Fibroblast of lung (primary cell): ENCODE measurements around the gene TCF23. TPM values are rescaled to one million over a fixed set of nuclear protein-coding genes. Genes with fewer than 3 reads are reported as not detected.
A peak's percentile ranks its signal among the peaks of the same experiment; 100 is the strongest.

Experiments used
- DNase-seq, 2 donors: peaks; one replicate each; pipeline versions ENCODE4 v3.0.0 to v3.0.0-alpha.2; 2010; ENCODE audit warnings: low read depth in 2 of 2
- H2AFZ ChIP-seq: 2 replicates; pipeline ENCODE4 v1.5.1; 2012; ENCODE audit warnings: low read length, control low read depth, inconsistent platforms
- H3K27ac ChIP-seq: 2 replicates; pipeline ENCODE4 v1.5.1; 2011; ENCODE audit warnings: low read length, control low read depth; ENCODE audit not compliant: insufficient read depth
- H3K27me3 ChIP-seq: 2 replicates; pipeline ENCODE4 v1.5.1; 2011; ENCODE audit warnings: mild to moderate bottlenecking, low read length; ENCODE audit not compliant: control insufficient read depth, insufficient read depth
- H3K36me3 ChIP-seq: 2 replicates; pipeline ENCODE4 v1.5.1; 2011; ENCODE audit warnings: low read length; ENCODE audit not compliant: control insufficient read depth, insufficient read depth
- H3K4me1 ChIP-seq: 2 replicates; pipeline ENCODE4 v1.5.1; 2011; ENCODE audit warnings: low read length; ENCODE audit not compliant: control insufficient read depth, insufficient read depth; ENCODE audit errors: extremely low read depth
- H3K4me2 ChIP-seq: 2 replicates; pipeline ENCODE4 v1.5.1; 2011; ENCODE audit warnings: low read length, control low read depth; ENCODE audit not compliant: insufficient read depth; ENCODE audit errors: extremely low read depth
- H3K4me3 ChIP-seq, 4 experiments: fragments of 200-600 bp in 1 of 4; sonication (generic) in 1 of 4; replicated peaks in 1 of 4; 2 replicates each; pipeline ENCODE4 v1.5.1; 2011 to 2016; ENCODE audit warnings: low read length in 4 of 4, low read depth in 3 of 4, mild to moderate bottlenecking in 3 of 4, control low read depth in 2 of 4, inconsistent platforms in 1 of 4, mixed read lengths in 1 of 4; ENCODE audit not compliant: insufficient read depth in 1 of 4; ENCODE audit errors: control extremely low read depth in 1 of 4
- H3K79me2 ChIP-seq: 2 replicates; pipeline ENCODE4 v1.5.1; 2012; ENCODE audit warnings: mild to moderate bottlenecking, low read length, inconsistent platforms; ENCODE audit not compliant: control insufficient read depth, insufficient read depth
- H3K9ac ChIP-seq: 2 replicates; pipeline ENCODE4 v1.5.1; 2011; ENCODE audit warnings: mild to moderate bottlenecking, low read length, control low read depth; ENCODE audit not compliant: insufficient read depth
- H3K9me3 ChIP-seq: 2 replicates; pipeline ENCODE4 v1.5.1; 2012; ENCODE audit warnings: low read depth, low read length; ENCODE audit not compliant: control insufficient read depth, insufficient read depth
- H4K20me1 ChIP-seq: 2 replicates; pipeline ENCODE4 v1.5.1; 2011; ENCODE audit warnings: low read length; ENCODE audit not compliant: control insufficient read depth, insufficient read depth; ENCODE audit errors: extremely low read depth
- EZH2 ChIP-seq: IDR thresholded peaks from 2 replicates; pipeline ENCODE4 v1.5.1; 2012; ENCODE audit warnings: low read length, control low read depth, mild to moderate bottlenecking; ENCODE audit errors: missing control alignments
- polyA plus RNA-seq, 2 donors: library from polyadenylated mRNA; depleted of rRNA in 1 of 2; stranded (reverse) in 1 of 2; unstranded in 1 of 2; fragments of >200 nt; gene quantifications; 2 replicates each; pipeline ENCODE4 v1.2.1, GENCODE V29; 2011 to 2012; ENCODE audit warnings: missing spikeins in 1 of 2
- total RNA-seq: library from RNA; depleted of rRNA; stranded (reverse); fragments of >200 nt; gene quantifications from 2 replicates; pipeline ENCODE4 v1.2.1, GENCODE V29; 2014
- TF ChIP-seq, protein P1 (sequence below), 2 donors: IDR thresholded peaks in 1 of 2; conservative IDR thresholded peaks in 1 of 2; 1 replicate in 1 of 2; 2 replicates in 1 of 2; pipeline ENCODE4 v1.5.1; 2011 to 2012; ENCODE audit warnings: low read length in 2 of 2, control low read depth in 1 of 2, inconsistent platforms in 1 of 2, low read depth in 1 of 2, mild to moderate bottlenecking in 1 of 2

TCF23 gene
- total and polyA plus RNA-seq, 2 donors (not counting 1 experiment from before 2014, with no cell fraction given): not detected

DNA sequence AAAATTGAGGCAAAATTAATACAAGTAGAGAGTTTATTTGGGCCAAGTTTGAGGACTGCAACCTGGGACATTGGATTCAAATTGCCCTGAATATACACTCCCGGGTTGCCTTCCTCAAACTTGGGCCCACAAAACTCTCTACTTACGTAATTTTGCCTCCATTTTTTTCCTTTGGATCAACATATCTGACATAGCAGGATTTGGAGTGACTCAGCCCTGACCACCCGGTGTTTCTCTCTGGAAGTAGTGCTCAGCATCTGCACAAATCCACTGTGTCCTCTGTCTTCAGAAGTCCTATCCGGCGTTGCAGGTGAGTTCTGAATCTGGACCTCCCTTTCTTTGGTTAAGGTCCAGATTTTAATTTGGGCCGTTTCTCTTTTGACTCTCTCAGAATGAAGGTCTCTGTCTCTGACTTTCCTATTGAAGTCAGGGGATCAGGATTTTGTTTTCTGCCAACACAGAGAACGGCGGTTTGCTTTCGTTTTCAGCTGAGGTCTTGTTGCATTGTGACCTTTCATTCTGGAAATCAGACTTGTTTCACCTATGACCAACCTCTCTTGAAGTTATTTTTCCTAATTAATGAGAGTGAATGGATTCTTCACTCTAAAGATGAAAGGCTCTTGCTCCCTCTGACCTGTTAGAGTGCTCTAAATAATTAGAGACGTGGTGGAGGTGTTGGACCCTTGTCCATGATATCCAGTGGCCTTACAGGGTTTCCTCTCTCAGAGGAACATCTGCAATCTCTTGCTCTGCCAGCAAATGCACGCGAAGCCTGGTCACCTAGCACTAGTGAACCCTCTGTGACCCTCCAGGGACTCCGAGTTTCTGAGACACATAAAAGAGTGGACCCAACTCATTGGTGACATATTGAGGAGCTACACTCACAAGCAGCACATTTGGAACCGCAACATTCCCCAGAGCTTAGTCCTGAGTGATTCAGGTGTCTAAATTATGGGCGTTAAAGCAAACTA is 13.6 kb downstream of the TCF23 start:
- Histone ChIP-seq H3K9me3 (no peaks in the 10 kb centered on the region), H3K9ac (no peak overlapping the region), H3K36me3 (no peaks in the 10 kb centered on the region), H3K27ac (no peak overlapping the region), H3K4me2 (no peak overlapping the region), H3K4me1 (no peaks in the 10 kb centered on the region), H3K27me3 (peaks cover 11% of the 10 kb centered on the region), H4K20me1 (no peaks in the 10 kb centered on the region), H2AFZ (no peak overlapping the region), H3K79me2 (no peaks in the 10 kb centered on the region), H3K4me3 (no peak overlapping the region)
- DNase-seq: peak; percentile 9 to 19
- TF ChIP-seq EZH2: no peak
- TF ChIP-seq, protein P1, sequence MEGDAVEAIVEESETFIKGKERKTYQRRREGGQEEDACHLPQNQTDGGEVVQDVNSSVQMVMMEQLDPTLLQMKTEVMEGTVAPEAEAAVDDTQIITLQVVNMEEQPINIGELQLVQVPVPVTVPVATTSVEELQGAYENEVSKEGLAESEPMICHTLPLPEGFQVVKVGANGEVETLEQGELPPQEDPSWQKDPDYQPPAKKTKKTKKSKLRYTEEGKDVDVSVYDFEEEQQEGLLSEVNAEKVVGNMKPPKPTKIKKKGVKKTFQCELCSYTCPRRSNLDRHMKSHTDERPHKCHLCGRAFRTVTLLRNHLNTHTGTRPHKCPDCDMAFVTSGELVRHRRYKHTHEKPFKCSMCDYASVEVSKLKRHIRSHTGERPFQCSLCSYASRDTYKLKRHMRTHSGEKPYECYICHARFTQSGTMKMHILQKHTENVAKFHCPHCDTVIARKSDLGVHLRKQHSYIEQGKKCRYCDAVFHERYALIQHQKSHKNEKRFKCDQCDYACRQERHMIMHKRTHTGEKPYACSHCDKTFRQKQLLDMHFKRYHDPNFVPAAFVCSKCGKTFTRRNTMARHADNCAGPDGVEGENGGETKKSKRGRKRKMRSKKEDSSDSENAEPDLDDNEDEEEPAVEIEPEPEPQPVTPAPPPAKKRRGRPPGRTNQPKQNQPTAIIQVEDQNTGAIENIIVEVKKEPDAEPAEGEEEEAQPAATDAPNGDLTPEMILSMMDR (conservative IDR thresholded peaks at IDR 0.05 in 1 of 2, IDR thresholded peaks at IDR 0.05 in 1 of 2; ENCODE audit: low read depth in 1 of 2, low read length in 2 of 2): no peak

DNA sequence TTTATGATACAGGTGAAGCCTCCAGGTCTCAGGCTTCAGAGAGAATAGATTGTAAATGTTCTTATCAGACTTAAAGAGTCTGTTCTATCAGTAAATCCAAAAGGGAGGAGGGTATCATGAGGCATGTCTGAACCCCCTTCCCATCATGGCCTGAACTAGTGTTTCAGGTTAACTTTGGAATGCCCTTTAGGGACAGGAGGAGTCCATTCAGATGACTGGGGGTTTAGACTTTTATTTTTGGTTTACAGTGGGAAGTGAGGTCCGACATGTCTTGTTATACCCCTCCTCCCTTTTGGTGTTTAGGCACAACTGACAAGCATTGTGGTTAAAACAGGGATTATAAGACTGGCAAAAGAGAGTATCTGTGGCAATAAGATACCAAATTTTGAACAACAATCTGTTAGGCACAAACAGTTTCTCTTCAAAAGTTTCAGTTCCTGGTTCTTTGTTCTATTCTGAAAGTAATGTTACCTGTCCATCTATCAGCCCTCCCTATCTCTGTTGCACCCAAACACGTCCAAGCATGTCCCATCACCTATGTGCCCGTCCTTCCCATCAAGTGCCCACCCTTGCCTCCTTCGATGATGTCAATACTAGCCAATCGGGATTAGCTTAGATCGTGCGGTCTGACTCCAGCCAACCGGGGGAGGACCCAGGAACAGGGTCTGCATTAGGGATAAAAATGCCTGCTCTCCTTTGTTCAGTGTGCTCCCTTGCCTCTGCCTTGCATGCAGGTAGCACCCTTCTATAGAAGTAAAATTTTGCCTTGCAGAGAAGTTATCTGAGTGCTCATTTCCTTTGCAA is 16.4 kb downstream of the TCF23 start:
- TF ChIP-seq EZH2: no peak
- TF ChIP-seq, protein P1 (conservative IDR thresholded peaks at IDR 0.05 in 1 of 2, IDR thresholded peaks at IDR 0.05 in 1 of 2; ENCODE audit: low read depth in 1 of 2, low read length in 2 of 2): no peak
- no peak for DNase-seq
- peaks cover 8% of the 10 kb centered on the region for H3K27me3 ChIP-seq
- H4K20me1 ChIP-seq: no peaks in the 10 kb centered on the region
- no peaks in the 10 kb centered on the region for H3K79me2 ChIP-seq
- no peaks in the 10 kb centered on the region for H3K36me3 ChIP-seq
- H3K4me3 ChIP-seq: no peak overlapping the region
- H2AFZ ChIP-seq: no peak overlapping the region
- no peak overlapping the region for H3K4me2 ChIP-seq
- H3K4me1 ChIP-seq: no peaks in the 10 kb centered on the region
- no peak overlapping the region for H3K9ac ChIP-seq
- no peaks in the 10 kb centered on the region for H3K9me3 ChIP-seq
- H3K27ac ChIP-seq: no peak overlapping the region
